Measurements from ENCODE around the gene CCDC74B.
"Not testable (repeated sequence)": the region's sequence is repeated elsewhere in the genome, so short reads cannot be mapped to it uniquely, and the experiment has no call there.

Gene CCDC74B

DNA sequence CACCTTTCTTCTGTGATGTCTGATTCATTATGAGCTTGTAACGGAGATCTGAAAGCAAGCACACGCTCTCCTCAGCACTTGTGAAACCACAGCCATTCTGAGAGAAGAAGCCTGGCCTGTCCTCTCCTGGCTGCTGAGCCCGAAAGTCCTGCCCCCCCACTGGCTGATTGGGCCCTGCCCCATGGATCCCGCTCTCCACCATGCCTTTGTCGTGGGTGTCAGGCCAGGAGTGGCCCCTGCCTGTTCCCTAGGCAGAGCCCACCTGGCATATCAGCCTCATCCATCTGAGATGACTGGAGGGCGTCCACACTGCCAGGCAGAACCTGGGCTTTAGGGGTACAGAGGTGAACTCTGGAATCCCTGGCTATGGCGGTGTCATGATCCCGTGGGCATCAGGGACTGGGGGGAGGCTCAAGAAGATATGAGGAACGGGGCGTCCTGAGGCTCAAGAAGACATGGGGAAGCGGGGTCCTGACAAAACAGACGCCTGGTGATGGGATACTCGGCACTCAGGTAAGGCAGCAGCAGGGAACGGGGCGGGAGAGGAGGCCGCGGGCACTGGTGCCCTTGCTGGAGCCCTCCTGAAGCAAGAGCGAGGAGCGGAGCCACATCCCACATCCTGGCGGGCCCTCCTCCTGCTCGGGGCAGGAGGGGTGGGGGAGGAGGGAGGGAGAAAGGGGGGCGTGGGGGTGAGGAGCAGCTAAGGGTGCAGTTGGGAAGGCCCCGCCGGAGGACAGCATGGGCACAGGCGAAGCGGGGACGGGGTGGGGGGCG is 1.5 kb downstream of the CCDC74B start:
- not testable (repeated sequence) for DNase-seq

DNA sequence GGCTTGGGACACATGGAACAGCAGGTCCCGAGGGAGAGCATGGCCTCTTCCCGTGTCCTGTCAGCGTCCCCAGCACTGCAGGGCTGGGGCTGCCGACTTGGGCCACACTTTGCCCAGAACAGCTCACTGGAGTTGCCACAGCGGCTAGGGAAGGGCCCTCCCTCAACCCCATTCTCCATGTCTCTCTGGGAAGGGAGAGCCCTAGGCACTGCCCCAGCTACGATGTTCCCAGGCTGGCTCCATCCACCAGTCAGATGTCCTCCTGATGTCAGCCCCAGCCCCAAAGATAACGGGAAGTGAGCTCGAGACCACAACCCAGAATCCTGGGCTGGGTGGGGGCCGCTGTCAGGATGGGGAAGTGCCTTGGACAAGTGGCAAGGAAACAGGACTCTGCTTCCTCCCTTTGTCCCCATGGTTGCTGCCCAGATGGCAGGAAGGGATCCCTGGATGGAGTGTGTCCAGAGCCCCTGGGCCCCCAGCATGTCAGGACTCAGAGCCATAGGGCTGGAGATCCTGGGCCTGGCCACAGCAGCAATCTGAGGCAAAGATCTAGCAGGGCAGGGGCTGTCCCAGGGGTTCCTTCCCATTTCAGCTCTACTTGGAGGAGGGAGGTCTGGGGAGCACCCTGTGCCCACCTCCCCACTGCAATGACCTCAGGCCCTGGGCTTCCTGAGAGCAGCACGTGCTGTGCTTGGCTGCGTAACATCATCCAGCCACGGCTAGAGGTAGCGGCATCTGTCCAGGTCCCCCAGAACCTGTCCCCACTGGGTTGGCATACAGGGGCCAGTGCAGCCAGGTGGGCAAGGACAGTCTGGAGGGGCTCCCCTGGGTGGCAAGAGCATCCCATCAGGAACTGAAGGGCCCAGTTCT is 2.3 kb downstream of the CCDC74B start:
- not testable (repeated sequence) for DNase-seq

DNA sequence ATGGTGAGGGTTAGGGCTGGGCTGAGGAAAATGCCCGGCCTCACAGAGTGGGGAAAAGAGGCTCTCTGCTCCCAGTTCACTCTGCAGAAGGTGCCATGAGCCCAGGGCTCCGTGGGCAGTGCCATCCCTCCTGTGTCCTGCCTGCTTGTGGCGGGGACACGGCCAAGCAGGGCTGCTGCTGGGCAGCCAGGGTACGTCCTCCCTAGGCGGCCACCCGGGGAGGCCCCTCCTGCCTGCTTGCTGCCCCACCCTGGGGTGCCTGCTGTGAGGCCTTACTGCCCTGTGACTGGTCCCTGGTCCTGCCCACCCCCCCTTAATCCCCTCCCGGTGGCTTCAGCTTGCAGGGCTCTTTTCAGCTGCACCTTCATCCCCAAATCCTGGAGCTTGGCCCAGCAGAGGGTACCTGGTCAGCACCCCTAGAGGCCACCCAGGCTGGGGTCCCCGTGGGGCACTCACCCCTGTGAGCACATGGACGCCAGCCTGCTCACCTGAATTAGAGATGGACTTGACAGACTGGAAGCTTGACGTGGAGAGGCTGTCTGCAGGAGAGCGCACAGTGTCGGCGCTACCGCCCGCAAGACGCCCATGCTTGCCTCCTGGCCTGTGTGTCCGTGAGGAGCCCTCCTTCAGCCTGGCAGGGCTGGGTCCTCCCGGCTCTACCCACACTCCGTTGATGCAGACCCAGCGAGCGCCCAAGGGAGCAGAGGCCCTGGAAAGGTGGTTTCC is 3.1 kb downstream of the CCDC74B start:
- DNase-seq: not testable (repeated sequence)

GRCh38 chr2:130141002-130141401 is 3.9 kb downstream of the CCDC74B start:
- DNase-seq: not testable (repeated sequence)

GRCh38 chr2:130140516-130140915 is 4.4 kb downstream of the CCDC74B start:
- DNase-seq: not testable (repeated sequence)

GRCh38 chr2:130139331-130140280 is 5.3 kb downstream of the CCDC74B start:
- not testable (repeated sequence) for DNase-seq

- not testable (repeated sequence) for DNase-seq
These were observed 6.1 kb downstream of the CCDC74B start for GRCh38 chr2:130138841-130139251.

DNA sequence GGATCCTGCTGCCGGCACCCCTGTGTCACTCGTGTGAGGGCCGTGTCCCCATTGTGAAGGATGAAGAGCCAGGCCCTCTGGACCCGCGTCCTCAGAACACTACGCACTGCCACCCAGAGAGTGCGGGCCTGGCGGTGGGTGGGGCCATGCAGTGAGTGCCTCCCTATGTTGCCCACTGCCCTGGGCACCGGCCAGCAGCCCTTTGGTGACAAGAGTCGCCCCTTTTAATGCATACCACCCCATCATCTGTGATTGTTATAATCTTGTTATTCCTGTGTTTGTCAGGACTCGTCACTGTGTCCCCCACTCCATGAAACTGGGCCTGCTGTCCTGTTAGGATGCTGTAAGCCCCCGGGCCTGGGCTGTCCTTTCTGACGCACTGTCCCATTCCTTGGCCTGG is 6.6 kb downstream of the CCDC74B start:
- not testable (repeated sequence) for DNase-seq

DNA sequence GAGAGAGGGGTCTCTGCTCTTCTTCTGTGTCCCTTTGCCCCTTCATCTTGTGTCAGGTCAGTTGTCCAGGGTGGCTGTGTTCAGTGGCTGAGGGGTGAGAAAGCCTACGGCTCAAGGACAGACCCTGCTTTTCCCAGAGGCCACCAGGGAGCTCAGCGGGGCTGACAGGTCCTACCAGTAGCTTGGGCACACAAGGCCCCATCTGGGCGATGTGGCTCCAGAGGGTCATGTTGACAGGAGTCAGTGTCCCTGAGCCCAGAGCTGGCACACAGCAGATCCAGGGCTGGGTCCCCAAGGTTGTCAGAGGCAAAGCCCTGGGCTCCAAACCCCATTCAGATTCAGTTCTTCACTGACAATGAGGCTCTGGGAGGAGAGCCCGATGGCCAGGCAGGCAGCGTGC is 7.8 kb downstream of the CCDC74B start:
- DNase-seq: not testable (repeated sequence)

DNA sequence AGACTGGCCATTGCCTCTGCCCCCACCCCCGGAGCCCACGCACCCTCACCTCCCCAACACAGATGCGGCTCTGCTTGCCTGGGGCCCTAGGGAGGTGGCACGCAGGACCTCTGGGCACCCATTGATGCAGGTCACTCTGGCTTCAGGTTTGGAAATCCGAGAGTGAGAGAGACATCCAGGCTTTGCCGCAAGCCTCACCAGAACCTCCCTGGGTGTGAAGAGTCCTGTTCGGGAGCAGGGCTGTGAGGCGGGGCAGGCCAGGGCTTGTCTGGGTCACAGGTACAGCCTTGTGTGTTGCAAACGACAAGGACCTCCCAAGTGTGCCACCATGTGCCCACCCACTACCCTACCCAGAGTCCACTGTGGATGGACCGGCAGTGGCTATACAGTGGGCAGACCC is 8.4 kb downstream of the CCDC74B start:
- not testable (repeated sequence) for DNase-seq

GRCh38 chr2:130135692-130136541 is 9.0 kb downstream of the CCDC74B start:
- no peak for DNase-seq

DNA sequence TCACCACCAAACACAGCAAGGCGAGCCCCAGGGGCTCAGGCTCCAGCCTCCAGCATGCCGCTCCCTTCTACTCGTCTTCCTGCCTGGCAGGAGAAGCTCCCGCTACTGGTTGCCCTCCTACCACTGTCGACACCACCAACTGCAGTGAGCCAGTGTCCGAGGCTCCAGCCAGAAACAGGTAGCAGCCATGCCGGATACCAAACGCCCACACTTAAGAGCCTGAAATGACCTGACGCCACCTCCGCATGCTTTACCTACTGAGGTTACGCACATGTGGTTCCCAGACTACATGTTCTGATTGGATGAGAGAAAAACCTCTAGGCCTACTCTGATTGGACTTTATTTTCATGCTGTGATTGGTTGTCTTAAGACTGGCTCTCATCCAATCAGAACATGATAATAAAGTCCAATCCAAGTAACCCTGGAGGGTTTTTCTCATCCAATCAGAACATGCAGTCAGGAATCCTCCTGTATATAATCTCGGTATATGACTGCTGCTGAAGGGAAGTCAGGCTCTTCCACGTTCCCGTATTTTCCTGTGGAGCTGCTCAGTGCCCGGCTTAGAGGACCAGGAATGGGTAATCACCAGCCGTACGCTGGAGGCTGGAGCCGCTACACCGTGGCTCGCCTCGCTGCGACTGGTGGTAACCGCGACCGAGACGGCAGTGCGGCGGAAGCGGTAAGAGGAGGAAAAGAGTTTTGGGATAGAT is 15.6 kb downstream of the CCDC74B start, which contains the start of gene POTEF:
TSS of gene POTEF (minus strand) at position 103 of the 710 bp plus-strand sequence. CDS start 8,707 bp downstream, outside the sequence.
- DNase-seq: not testable (repeated sequence)

DNA sequence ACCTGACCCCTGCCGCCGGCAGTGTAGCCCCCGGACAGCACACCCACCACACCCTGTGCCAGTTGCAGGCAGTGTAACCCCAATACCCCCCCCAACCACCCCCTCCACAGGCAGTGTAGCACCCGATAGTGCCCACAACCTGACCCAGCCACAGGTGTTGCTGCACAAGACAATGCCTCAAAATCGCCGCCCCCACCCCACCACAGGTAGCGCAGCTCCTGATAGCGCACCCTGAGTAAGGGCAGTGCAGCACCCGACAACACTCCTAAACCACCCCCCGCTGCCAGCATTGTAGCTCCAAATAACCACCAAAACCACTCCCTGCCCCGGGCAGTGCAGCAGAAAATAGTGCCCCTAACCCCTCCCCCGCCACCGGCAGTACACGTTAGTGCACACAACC is 16.4 kb downstream of the CCDC74B start:
- not testable (repeated sequence) for DNase-seq

GRCh38 chr2:130127726-130128125 is 17.2 kb downstream of the CCDC74B start:
- not testable (repeated sequence) for DNase-seq

- DNase-seq: not testable (repeated sequence)
These were observed 24.0 kb downstream of the CCDC74B start for GRCh38 chr2:130120924-130121323.

DNA sequence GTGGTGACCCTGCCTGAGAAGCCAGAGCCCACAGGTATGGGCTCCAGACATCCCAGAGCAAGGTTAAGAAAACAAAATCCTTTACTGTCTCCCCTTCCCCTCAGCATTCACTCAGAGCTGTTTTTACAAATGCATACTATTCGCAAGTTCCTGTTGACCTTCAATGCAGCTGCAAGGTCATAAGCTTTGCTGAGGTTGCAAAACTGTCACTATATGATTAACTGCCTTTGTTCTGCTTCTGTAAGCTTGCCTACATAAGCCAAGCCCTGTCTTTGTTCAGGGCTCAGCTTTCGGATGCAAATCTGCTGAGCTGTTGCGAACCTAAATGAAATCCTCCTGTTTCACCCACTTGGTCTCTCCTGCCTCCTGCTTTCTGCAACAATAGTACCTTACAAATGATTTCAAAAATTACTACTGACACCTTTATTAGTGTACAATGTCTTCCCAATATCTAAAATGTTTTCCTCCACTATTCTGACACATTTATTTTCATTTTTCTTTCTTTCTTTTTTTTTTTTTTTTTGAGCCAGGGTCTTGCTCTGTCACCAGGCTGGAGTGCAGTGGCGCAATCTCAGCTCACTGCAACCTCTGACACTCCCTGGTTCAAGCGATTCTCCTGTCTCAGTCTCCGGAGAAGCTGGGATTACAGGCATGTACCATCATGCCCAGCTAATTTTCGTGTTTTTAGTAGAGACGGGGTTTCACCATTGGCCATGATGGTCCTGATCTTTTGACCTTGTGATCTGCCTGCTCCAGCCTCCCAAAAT is 42.1 kb downstream of the CCDC74B start:
- not testable (repeated sequence) for DNase-seq
